ENCODE results near the gene MED12L. TPM values are rescaled to one million over a fixed set of nuclear protein-coding genes. Genes with fewer than 3 reads are reported as not detected.
A peak's percentile ranks its signal among the peaks of the same experiment; 100 is the strongest.

The MED12L gene
- total and polyA plus RNA-seq, 10 of the 15 experiments (the other 5 are each of a cell fraction or from before 2014, with no cell fraction given) = 0.01 to 0.06 (median 0.03) TPM; not detected in 2

DNA sequence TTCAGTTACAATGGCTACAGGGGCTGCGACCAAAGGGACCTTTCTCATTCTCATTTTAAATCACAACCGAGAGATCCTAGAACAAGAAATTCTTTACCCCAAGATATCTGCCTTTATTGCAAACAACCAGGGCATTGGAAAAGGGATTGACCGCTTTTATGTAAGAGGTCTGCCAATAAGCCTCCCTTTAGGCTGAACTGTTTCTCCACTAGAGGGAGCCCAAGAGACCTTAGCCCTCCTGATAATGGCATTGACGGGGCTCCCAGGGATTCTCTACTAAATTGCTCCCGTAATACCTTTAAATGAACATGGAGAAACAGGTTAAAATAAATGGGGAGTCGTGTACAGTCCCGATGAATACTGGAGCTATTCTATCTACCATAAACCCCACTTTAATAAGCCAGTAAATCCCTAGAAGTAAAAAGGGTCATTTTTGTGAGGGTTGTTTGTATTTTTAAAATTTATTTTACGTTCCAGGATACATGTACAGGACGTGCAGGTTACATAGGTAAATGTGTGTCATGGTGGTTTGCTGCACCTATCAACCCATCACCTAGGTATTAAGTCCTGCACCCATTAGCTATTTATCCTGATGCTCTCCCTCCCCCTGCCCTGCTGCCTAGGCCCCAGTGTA lies 382.9 kb downstream of the MED12L start (continued):
- TF ChIP-seq, protein P1, sequence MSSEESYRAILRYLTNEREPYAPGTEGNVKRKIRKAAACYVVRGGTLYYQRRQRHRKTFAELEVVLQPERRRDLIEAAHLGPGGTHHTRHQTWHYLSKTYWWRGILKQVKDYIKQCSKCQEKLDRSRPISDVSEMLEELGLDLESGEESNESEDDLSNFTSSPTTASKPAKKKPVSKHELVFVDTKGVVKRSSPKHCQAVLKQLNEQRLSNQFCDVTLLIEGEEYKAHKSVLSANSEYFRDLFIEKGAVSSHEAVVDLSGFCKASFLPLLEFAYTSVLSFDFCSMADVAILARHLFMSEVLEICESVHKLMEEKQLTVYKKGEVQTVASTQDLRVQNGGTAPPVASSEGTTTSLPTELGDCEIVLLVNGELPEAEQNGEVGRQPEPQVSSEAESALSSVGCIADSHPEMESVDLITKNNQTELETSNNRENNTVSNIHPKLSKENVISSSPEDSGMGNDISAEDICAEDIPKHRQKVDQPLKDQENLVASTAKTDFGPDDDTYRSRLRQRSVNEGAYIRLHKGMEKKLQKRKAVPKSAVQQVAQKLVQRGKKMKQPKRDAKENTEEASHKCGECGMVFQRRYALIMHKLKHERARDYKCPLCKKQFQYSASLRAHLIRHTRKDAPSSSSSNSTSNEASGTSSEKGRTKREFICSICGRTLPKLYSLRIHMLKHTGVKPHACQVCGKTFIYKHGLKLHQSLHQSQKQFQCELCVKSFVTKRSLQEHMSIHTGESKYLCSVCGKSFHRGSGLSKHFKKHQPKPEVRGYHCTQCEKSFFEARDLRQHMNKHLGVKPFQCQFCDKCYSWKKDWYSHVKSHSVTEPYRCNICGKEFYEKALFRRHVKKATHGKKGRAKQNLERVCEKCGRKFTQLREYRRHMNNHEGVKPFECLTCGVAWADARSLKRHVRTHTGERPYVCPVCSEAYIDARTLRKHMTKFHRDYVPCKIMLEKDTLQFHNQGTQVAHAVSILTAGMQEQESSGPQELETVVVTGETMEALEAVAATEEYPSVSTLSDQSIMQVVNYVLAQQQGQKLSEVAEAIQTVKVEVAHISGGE (CRISPR knock-in tag; IDR thresholded peaks at IDR 0.05) = no peak
- TF ChIP-seq PAX5 (IDR thresholded peaks at IDR 0.05; ENCODE audit: borderline replicate concordance, low read depth, low read length) (no peak), PML (IDR thresholded peaks at IDR 0.05; ENCODE audit: low read length) (no peak), STAT3 (IDR thresholded peaks at IDR 0.05; ENCODE audit: low read depth, low read length) (no peak), DPF2 (IDR thresholded peaks at IDR 0.05) (no peak), ZNF24 (IDR thresholded peaks at IDR 0.05) (no peak), ZNF274 (IDR thresholded peaks at IDR 0.05; ENCODE audit: insufficient read depth, insufficient read length) (no peak), GATAD2B (conservative IDR thresholded peaks at IDR 0.05; ENCODE audit: low read depth) (no peak), CREM (IDR thresholded peaks at IDR 0.05; ENCODE audit: low read depth) (no peak), SP1 (IDR thresholded peaks at IDR 0.05; ENCODE audit: low read depth, low read length) (no peak), CHD2 (IDR thresholded peaks at IDR 0.05; ENCODE audit: borderline replicate concordance, low read depth, low read length) (no peak), YY1 (IDR thresholded peaks at IDR 0.05; ENCODE audit: low read depth, low read length) (peak; percentile 50; the same call in 1 of the 2 replicates), GABPA (IDR thresholded peaks at IDR 0.05; ENCODE audit: low read depth) (no peak), NR2F1 (conservative IDR thresholded peaks at IDR 0.05) (no peak), CEBPB (IDR thresholded peaks at IDR 0.05; ENCODE audit: borderline replicate concordance in 1 of 2, low read depth in 2 of 2, low read length in 2 of 2) (no peak), STAT1 (conservative IDR thresholded peaks at IDR 0.05) (no peak), SMC3 (IDR thresholded peaks at IDR 0.05; ENCODE audit: borderline replicate concordance, low read length) (peak; percentile 71), FOXK2 (IDR thresholded peaks at IDR 0.05) (no peak), SIN3A (IDR thresholded peaks at IDR 0.05; ENCODE audit: low read depth, low read length) (no peak)
- TF ChIP-seq, protein P2, sequence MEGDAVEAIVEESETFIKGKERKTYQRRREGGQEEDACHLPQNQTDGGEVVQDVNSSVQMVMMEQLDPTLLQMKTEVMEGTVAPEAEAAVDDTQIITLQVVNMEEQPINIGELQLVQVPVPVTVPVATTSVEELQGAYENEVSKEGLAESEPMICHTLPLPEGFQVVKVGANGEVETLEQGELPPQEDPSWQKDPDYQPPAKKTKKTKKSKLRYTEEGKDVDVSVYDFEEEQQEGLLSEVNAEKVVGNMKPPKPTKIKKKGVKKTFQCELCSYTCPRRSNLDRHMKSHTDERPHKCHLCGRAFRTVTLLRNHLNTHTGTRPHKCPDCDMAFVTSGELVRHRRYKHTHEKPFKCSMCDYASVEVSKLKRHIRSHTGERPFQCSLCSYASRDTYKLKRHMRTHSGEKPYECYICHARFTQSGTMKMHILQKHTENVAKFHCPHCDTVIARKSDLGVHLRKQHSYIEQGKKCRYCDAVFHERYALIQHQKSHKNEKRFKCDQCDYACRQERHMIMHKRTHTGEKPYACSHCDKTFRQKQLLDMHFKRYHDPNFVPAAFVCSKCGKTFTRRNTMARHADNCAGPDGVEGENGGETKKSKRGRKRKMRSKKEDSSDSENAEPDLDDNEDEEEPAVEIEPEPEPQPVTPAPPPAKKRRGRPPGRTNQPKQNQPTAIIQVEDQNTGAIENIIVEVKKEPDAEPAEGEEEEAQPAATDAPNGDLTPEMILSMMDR (IDR thresholded peaks at IDR 0.05 in 2 of 3, conservative IDR thresholded peaks at IDR 0.05 in 1 of 3; ENCODE audit: control insufficient read depth in 2 of 3, extremely low read depth in 1 of 3, insufficient read depth in 1 of 3, low read depth in 3 of 3, low read length in 3 of 3) = peak; percentile 71 to 88 (median 86)
- TF ChIP-seq, protein P3, sequence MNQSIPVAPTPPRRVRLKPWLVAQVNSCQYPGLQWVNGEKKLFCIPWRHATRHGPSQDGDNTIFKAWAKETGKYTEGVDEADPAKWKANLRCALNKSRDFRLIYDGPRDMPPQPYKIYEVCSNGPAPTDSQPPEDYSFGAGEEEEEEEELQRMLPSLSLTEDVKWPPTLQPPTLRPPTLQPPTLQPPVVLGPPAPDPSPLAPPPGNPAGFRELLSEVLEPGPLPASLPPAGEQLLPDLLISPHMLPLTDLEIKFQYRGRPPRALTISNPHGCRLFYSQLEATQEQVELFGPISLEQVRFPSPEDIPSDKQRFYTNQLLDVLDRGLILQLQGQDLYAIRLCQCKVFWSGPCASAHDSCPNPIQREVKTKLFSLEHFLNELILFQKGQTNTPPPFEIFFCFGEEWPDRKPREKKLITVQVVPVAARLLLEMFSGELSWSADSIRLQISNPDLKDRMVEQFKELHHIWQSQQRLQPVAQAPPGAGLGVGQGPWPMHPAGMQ (IDR thresholded peaks at IDR 0.05; ENCODE audit: borderline replicate concordance) = no peak

Data from GM12878 (cell line).